Measurements from ENCODE around the gene KAZN.

KAZN gene

GRCh38 chr1:14636897-14637632 lies 38.6 kb downstream of the KAZN start:
- TF ChIP-seq CTCF (IDR thresholded peaks at IDR 0.05; ENCODE audit: insufficient read depth, missing control alignments): no peak
- FAIRE-seq (no peak), DNase-seq (ENCODE audit: insufficient read length, low spot score) (no peak)

- no peak for TF ChIP-seq CTCF (IDR thresholded peaks at IDR 0.05; ENCODE audit: insufficient read depth, missing control alignments)
- DNase-seq (ENCODE audit: insufficient read length, low spot score) (no peak), FAIRE-seq (no peak)
Observed at GRCh38 chr1:14639291-14640050, 41.0 kb downstream of the KAZN start.

- TF ChIP-seq CTCF (IDR thresholded peaks at IDR 0.05; ENCODE audit: insufficient read depth, missing control alignments): no peak
- no peak for DNase-seq (ENCODE audit: insufficient read length, low spot score)
- FAIRE-seq: no peak
Observed at GRCh38 chr1:14642712-14643111, 44.2 kb downstream of the KAZN start.

GRCh38 chr1:14646973-14647372 lies 48.5 kb downstream of the KAZN start:
- DNase-seq (ENCODE audit: insufficient read length, low spot score) (no peak), FAIRE-seq (no peak)
- TF ChIP-seq CTCF (IDR thresholded peaks at IDR 0.05; ENCODE audit: insufficient read depth, missing control alignments): no peak

- no peak for DNase-seq (ENCODE audit: insufficient read length, low spot score)
- TF ChIP-seq CTCF (IDR thresholded peaks at IDR 0.05; ENCODE audit: insufficient read depth, missing control alignments): no peak
- no peak for FAIRE-seq
Observed at GRCh38 chr1:14647777-14648176, 49.3 kb downstream of the KAZN start.

- DNase-seq (ENCODE audit: insufficient read length, low spot score) (no peak), FAIRE-seq (no peak)
- no peak for TF ChIP-seq CTCF (IDR thresholded peaks at IDR 0.05; ENCODE audit: insufficient read depth, missing control alignments)
Observed at GRCh38 chr1:14648391-14648790, 49.9 kb downstream of the KAZN start.
